Right forelimb (tissue), 1 donor: ENCODE results near the gene SPSB1.
A peak's percentile ranks its signal among the peaks of the same experiment; 100 is the strongest.
"Not testable (repeated sequence)": the region's sequence is repeated elsewhere in the genome, so short reads cannot be mapped to it uniquely, and the experiment has no call there.

ENCODE experiments used
- DNase-seq: peaks from one replicate; pipeline ENCODE4 v3.0.0-alpha.2; 2018

Gene SPSB1

DNA sequence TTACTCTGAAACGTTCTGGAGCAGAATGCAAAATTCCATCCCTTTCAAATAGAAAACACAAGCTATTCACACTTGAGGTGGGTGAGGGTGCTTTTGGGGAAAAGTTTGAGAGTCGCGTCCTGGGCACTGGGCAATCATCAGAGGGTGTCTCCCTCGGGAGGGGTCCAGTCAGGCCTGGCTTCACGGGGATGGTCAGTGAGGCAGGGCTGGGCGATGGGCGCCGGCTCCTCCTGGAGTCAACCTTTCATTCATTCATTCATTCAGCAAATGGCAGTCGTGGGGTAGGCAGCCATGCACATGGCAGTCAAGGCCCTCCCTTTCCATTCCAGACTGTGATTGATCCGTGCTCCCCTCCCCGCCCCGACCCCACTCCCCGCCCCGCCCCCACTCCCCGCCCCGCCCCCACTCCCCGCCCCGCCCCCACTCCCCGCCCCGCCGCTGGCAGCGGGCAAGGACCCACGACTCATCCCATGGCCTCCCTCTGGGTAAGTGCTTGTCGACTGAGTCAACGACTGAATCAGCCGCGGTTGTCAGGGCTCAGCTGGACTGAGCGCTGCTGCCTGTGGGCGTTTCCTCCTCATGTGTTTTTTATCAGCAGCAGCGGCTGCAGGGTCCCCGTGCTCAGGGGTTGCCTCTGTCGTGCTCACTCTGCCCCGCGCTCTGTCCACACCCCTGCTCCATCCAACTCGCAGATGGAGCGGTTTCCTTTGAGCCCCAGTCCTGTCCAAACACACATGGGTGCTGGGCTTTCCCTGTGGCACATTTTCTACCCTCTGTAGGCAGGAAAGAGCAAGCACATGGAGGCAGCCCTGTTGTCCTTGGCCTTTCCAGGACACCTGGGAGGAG lies 12.5 kb upstream of the SPSB1 start:
- DNase-seq = no peak

DNA sequence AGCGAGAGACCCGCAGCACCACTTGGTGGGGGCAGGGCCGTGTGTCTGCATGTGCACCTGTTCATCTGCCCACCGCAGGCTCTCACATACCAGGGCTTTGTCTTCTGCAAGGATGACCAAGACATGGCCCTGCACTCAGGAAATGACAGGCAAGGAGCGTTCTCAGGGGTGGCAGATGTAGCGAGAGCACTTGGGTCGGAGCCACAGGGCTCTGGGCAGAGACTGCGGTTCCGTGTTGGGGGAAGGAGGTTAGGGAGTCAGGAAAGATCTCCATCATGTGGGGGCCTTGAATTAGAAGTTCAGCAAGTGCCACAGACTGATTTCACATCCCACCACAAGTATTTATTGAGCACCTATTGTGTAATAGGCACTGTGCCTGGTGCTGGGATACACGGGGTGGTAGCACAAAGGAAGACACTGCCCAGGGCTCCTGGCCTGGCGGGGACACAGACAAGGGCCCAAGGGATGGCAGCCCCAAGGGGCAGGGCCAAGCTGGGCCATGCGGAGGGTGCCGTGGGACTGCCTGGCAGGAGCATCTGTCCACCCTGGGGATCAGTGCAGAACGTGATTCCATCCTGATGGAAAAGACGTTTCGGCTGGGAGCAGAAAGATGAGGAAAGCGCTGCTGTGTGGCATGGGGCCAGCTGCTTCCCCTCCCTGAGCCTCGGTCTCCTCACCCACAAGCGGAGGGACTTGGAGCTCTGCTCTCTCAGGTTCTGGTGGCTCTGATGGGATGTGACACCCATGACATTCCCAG lies 11.4 kb upstream of the SPSB1 start:
- DNase-seq = no peak

DNA sequence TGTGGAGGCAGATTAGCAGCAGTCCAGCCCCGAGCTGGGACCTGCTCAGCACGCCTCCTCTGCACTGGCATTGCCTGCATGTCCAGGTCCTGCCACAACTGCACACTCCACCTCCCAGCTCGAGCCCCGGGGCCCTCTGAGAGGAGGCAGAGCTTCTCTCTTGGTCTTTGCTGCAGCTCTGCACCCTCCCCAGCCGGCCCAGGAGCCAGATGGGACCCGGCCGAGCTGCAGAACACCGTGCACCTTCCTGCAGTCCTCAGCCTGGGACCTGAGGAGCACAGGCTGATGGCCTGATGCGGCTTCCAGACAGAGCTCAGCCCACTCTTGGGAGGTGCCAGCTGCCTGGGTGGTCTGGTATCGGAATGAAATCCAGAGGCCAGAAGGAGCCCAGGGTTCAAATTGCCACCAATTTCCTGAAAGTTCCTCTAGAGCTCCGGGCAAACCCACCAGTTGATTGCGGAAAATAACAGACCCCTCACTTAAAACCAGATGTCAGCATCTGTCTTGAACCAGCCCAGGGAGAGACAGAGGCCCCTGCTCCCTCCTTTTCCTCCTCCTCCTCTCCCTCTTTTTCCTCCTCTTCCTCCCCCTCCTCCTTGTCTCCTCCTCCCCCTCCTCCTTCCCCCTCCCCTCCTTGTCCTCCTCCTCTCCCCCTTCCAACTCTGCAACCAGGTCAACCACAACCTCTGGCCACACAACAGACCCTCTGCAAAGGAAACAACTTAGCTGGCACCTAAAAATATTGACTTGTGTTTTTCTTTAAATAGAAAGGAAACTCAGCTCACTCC lies 10.6 kb upstream of the SPSB1 start:
- DNase-seq = peak; percentile 61

DNA sequence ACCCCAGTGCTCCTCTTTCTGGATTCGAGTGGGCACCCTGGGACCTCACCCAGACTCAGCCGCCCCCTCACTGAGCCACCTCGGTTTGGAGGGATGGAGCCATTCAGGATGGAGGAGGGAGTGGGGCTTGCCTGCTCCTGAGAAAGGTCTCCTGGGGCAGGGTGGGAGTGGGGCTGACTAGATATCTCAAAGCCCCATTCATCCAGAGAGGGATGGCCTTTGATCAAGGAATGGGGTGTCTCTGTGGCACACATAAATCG lies 10.1 kb upstream of the SPSB1 start:
- no peak for DNase-seq

DNA sequence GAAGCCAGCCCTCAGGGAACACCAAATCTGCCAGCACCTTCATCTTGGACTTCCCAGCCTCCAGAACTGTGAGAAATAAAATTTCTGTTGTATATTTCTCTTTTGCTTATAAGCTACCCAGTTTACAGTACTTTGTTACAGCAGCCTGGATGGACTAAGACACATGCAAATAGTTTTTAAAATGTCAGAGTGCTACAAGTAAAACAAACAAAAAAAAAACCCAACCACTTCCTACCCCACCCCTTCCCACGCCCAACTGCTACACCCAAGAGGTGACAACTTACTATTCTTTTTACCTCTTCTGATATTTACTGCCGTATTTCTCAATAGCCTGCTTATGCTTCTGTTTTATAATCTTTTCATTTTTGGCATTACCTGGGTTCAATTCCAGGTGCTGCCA lies 8.6 kb upstream of the SPSB1 start:
- no peak for DNase-seq

DNA sequence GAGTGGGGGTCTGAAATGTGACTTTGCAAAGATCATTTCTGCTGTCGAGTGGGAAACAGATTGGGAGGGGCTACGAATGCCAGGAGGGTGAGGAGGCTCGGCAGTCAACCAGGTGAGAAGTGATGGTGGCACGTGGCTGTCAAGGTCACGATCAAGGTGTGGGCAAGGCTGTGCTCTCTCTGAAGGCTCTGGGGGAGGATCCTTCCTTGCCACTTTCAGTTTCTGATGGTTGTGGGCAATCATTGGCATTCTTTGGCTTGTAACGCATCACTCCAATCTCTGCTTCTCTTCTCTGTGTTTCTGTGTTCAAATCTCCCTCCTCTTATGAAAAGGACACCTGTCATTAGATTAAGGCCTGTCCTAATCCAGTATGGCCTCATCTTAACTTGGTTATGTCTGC lies 6.1 kb upstream of the SPSB1 start:
- DNase-seq = no peak

DNA sequence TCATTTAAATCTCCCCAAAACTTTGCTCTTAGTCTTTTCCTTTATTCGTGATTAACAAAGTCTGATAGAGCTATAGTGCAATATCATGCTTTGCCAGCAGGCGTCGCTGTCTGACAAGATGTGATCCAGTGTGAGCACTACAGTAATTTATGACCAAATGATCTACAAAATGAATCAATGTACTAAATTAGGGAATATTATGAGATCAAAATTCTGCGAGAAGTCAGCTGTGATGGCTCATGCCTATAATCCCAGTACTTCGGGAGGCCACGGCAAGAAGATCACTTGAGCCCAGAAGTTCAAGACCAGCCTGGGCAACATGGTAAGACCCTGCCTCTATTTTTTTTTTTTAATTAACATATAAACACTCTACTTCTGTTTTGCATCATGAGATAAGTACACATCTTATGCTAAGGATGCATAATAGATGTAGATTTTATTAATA lies 3.6 kb upstream of the SPSB1 start:
- no peak for DNase-seq

DNA sequence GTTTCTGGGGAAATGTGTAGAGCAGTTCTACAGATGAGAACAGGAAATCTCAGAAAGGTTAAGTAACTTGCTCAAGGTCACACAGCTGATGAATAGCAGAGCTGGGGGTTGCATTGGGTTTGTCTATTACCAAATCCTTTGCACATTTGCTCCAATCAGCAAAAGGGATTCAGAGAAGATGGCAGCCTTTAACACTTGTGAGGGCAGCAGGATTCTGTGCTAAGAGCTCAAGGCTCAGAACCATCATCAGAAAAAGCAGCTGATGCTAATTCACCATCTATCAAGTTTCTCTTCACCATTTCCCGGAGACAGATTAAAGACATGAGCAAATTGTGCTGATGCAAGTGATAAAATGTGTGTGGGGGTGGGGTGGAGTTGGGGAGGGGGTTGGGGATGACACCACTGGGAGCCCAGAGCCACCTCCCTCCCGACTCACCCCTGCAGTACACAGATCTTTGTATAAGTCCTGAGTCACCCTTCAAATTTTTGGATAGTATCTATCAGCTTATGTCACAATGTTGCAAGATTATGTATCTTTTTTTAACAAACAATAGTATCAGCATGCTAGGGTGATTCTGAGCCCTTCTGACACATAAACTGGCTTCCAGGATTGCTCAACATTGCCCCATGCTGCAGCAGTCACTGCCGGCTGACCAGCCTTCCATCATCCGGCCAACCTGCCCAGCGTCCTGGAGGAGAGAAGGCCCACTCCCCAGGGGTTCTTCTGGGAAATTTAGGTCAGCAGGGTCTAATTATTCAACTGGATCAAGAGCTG lies 2.8 kb upstream of the SPSB1 start:
- no peak for DNase-seq

DNA sequence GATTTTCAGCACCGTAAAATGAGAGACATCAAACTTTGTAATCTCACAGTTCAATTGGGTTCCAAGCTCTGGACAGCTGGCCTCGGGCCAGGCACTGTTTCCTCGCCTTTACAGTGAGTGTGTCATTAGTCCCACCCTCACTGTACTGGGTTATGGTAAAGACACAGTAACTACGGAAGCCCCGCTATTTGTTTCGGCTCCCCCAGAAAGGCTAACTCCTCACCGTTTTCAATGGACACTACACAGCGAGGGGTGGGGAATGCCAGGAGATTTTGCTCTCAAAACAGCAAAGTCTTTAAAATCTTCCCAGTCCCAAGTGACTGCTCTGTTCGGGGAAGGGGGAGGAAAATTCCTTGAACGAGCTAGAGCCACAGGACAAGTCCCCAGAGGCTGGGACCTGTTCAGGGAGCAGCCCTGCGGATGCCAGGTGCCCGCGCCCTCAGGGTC lies 757 bp upstream of the SPSB1 start:
- peak; percentile 80 for DNase-seq

DNA sequence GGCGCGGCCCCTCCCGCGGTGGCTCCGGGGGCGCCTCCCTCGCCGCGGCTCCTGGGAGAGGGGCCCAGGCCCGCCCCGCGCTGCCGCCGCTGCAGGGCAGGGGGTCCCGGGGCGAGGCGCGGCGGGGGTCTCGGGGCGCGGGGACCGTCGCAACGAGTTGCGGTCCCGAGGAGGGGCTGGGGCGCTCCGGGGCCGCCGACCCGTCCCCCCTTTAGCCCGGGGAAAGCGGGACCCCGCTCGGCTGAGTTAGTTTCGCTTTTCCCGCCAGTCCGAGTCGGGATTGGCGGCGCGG lies 493 bp downstream of the SPSB1 start:
- no peak for DNase-seq

DNA sequence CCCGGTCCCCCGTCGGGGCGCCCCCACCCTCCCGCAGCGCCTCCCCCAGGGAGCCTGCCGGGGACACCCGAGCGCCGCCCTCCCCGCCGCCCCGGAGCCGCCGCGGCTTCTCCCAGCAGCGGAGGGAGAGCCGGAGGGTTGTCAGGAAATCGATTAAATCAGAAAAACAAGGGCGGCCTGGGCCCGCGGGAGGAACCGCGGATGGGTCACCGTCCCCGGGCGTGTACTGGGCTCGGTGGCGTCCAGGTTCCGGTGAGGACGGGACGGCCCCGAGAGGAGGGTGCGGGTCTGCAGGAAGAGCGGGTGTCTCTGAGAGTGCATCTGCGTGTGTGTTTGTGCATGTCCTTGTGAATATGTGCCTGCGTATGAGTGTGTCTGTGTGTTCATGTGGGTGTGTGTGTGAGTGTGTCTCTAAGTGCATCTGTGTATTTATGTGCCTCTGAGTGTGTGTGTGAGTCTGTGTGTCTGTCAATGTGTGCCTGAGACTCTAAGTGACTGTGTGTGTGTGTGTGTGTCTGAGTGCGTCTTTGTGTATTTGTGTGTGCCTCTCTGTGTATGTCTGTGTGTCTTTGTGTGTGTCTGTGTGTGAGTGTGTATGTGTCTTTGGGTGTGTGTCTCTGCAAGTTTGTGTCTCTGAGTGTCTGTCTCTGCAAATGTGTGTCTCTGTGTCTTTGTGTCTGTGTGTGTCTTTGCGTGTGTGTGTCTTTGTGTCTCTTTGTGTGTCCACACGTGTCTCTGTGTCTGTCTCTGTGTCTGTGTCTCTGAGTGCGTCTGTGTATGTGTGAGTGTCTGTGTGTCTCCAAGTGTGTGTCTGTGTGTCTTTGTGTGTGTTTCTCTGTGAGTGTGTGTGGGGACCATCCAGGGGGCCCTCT lies 1.1 kb downstream of the SPSB1 start:
- DNase-seq = no peak

DNA sequence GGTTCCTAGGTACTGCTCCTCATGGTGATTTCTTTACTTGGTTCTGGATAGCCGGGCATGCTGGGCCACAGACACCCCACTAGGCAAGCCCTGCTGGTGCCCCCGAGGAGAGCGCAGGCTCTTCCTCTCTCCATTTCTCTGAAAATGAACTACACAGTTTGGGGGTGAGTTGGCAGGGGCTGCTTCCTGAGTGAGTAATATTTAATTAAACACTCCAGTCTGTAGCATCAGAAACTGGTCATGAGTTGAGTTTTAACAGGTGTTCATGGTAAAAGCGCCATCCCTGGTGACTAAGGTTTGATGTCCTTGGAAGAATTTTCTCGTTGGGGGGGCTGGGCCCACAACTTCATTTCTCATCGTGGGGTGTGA lies 1.7 kb downstream of the SPSB1 start:
- DNase-seq = no peak

DNA sequence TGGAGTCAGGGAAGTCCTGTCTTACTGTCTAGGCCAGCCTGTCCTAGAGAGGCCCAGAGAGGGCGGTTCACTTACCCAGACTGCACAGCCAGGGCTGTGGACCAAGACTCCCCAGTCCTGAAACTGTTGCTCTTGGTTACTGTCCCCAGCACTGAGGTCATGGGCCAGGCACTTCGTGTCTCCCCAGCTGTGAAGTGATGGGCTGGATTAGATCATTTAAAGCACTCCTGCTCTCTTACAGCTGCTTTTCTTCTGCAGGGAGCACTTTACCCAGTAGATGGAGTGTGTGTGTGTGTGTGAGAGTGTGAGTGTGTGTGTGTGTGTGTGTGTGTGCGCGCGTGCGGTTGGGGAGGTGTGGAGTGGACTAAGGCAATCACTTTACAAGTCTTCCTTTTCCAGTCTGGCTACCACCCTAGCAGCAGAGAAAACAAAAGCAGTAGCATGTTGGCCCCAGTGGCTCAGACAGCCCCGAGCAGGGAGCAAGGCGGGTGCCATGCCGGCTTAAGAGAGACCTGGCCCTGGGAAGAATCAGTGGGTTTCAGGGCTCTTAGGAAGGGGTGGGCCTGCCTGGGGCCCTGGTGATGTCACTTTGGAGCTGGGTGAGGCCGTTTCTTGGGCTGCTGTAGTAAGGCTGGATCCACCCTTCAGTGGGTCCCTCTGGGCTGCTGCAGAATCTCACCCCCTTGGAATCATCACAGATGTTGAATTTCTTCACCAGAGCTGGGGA lies 2.4 kb downstream of the SPSB1 start:
- DNase-seq = peak; percentile 78

DNA sequence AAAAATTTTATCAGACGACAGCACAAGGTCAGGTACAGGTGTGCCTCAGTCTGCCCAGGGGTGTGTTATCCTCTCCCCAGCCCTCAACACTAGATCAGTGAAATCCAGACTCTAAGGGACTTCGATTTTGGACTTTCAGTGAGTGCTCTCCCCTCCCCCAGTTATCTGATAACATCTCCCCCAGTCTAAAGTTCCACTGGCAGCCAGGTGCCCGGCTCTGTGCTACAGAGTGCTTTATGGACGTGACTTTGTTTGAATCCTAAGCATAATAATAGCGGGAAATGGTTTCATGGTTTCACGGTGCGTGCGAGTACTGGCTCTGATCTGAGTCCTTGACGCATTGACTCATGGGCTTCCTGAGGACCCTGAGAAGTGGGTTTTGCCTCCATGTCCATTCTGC lies 3.2 kb downstream of the SPSB1 start:
- no peak for DNase-seq

DNA sequence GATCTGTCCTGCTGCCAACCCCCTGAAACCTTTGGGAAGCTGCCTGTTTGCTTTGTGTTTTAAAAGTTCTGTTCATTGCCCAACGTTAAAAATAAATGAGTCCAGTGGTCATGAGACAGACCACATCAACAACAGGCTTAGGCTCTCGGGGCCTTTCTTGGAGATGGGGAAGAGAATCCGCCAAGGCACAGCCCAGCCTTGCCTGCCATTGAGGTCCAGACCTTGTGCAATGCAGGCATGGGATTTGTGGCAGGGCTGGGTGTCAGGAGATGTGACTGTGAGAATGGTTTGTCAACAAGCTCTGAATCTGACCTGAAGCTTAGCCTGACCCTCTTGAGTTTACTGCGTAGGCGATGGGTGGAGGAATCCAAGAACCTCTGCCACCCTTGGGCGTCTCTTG lies 4.2 kb downstream of the SPSB1 start:
- DNase-seq = no peak

DNA sequence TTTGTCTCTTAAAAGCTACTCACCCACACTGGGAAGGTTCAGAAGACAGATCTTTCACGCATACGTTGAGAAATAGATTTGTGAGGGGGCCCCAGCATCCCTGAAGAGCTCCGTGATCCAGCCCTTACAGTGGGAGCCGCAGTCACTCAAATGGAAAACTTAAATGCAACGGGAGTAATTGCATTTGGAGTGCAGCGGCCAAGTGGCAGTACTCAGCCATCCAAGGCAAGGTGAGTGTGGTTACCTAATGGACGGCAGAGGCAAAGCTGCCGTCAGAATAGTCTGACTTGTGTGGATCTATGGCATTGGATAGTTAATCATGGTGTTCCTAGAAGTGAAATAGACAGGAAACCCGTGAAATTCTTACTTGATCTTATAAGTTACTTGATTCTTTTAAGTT lies 5.1 kb downstream of the SPSB1 start:
- no peak for DNase-seq

DNA sequence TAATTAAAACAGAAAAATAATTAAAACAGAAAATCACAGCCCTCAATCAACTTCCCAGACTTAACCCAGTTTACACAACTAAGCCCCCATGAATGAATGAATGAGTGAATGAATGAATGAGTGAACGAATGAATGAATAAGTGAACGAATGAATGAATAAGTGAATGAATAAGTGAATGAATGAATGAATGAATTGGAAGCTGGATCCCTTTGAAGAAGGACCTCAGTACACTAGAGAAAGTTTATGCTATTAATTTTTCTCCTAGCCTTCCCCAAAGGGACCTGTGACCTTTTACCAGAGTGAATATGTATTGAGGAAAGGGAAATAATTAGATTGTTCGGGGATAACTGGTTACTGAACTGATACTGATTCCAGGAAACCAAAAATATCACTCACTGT lies 5.6 kb downstream of the SPSB1 start:
- DNase-seq = no peak

DNA sequence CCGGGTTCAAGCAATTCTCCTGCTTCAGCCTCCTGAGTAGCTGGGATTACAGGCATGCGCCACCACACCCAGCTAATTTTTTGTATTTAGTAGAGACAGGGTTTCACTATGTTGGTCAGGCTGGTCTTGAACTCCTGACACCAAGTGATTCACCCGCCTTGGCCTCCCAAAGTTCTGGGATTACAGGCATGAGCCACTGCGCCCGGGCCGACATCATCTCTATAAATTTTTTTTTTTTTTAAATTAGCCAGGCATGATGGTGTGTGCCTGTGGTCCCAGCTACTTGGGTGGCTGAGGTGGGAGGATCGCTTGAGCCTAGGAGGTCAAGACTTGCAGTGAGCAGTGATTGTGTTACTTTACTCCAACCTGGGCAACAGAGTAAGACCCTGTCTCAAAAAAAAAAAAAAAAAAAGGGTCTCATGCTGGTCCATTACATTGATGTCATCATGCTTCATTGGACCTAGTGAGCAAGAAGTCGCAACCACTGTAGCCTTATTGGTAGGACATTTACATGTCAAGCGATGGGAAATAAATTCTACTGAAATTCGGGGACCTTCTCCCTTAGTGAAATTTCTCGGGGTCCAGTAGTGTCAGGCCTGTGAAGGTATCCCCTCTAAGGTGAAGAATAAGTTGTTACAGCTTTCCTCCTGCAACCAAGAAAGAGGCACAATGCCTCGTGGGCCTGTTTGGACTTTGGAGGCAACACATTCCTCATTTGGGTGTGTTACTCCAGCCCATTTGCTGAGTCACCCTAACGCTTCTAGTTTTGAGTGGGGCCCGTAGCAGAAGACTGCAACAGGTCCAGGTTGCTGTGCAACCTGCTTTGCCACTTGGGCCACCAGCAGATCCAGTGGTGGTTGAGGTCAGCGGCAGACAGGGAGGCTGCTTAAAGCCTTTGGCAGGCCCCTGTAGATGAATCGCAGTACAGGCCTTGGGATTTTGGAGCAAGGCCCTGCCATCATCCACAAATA lies 7.2 kb downstream of the SPSB1 start:
- DNase-seq = not testable (repeated sequence)

DNA sequence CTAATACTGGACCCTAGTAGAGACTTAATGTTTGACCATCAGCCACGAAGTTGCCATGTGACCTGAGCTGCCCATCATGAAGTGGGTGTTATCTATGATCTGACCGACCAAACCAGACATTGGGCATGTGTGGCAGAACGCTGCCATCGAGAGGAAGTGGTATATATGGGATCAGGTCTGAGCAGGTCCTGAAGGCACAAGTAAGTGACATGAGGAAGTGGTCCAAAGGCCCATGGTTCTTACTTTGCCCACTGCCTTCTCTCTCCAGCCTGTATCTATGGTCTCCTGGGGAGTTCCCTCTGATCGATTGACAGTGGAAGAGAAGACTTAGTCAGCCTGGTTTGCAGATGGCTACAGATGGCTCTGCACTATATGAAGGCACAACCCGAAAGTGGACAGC lies 7.9 kb downstream of the SPSB1 start:
- DNase-seq = no peak
